ENCODE measurements around the gene SLC9A5. TPM values are rescaled to one million over a fixed set of nuclear protein-coding genes. Genes with fewer than 3 reads are reported as not detected.

The SLC9A5 gene
- total and polyA plus RNA-seq, 8 donors: 0.19 to 5.3 (median 0.89) TPM; not detected in 1

GRCh38 chr16:67246756-67247191 is 2.0 kb upstream of the SLC9A5 start:
- 0 to 1% (median 0%) methylated on average over 17 to 26 of the region's 26 CpGs for WGBS, 5 donors
- peaks cover 46 to 71% (median 61%) of the 10 kb centered on the region in 4 donors for H3K4me1 ChIP-seq
- H3K27ac ChIP-seq: peak overlapping the region; percentile 87 to 95 (median 89)
- TF ChIP-seq POLR2A (IDR thresholded peaks at IDR 0.05) (peak in 2 of 4 donors; percentile 62), EP300 (IDR thresholded peaks at IDR 0.05) (no peak), POLR2AphosphoS5 (IDR thresholded peaks at IDR 0.05) (peak in 2 of 3 donors; percentile 93 to 95)
- TF ChIP-seq, protein P1, sequence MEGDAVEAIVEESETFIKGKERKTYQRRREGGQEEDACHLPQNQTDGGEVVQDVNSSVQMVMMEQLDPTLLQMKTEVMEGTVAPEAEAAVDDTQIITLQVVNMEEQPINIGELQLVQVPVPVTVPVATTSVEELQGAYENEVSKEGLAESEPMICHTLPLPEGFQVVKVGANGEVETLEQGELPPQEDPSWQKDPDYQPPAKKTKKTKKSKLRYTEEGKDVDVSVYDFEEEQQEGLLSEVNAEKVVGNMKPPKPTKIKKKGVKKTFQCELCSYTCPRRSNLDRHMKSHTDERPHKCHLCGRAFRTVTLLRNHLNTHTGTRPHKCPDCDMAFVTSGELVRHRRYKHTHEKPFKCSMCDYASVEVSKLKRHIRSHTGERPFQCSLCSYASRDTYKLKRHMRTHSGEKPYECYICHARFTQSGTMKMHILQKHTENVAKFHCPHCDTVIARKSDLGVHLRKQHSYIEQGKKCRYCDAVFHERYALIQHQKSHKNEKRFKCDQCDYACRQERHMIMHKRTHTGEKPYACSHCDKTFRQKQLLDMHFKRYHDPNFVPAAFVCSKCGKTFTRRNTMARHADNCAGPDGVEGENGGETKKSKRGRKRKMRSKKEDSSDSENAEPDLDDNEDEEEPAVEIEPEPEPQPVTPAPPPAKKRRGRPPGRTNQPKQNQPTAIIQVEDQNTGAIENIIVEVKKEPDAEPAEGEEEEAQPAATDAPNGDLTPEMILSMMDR (IDR thresholded peaks at IDR 0.05): peak in 1 of 7 experiments; percentile 20
- H3K9me3 ChIP-seq: no peaks in the 10 kb centered on the region
- H3K36me3 ChIP-seq: no peaks in the 10 kb centered on the region
- H3K27me3 ChIP-seq: peaks cover 0 to 39% (median 19%) of the 10 kb centered on the region in 3 donors
- H3K4me3 ChIP-seq: peak overlapping the region; percentile 64 to 85 (median 78)
- DNase-seq: peak; percentile 93 to 95
- intact Hi-C loops (cut with DNase I; ENCODE audit: low total_unique reads): no loop called here

DNA sequence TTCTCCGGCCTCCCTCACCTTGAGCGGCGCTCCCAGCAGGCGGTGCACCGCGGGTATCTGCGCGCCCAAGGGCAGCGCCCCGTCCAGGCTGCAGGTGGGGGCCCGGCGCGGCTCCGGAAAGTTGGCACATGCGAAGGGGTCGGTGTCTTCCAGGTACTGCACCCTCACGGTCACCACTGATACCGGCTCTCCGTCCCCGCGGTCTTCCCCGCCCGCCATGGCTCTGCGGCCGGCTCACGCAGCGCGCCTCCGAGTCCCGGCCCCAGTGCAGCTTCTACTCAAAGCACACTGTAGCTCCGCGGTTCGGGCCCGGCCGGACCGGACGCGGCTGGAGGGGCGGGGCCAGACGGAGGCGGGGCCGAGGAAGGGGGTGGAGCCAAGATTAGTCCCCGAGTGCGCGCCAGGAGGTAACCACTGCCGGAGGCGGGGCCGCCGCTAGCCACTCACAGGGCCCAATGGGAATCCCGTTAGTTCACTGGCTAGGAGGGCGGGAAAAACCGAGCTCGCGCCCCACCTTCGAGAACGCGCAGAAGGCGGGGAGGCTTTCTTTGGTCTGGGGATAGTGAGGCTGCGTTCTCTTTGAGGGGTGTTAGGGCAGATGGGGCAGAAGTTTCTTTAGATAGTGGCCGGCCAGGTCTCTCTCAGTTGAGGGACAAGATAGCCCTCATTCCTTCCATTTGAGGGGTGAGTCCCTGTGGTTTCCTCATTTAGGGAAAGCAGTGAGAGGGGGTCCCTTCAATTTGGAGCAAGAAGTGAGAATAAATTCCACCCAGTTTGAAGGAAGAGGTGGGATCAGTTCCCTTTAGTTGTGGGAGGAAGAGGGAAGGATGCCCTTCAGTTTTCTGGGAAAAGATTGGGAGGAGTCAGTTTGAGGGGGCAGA is 1.3 kb upstream of the SLC9A5 start, which contains the start of gene FHOD1:
FHOD1 (minus strand) TSS at position 290 of the 881 bp plus-strand sequence; CDS start at position 219, 71 bp downstream.
- Histone ChIP-seq H3K27me3 (peaks cover 0 to 44% (median 19%) of the 10 kb centered on the region in 3 donors), H3K9me3 (no peaks in the 10 kb centered on the region), H3K27ac (peak within 1 kb of the TSS; percentile 87 to 95 (median 89)), H3K4me3 (peak within 1 kb of the TSS; percentile 64 to 85 (median 78)), H3K36me3 (no peaks in the 10 kb centered on the region), H3K4me1 (peaks cover 42 to 65% (median 55%) of the 10 kb centered on the region in 4 donors)
- 0 to 2% (median 1%) methylated on average over 18 to 60 of the region's 60 CpGs for WGBS, 5 donors
- intact Hi-C loops (cut with DNase I; ENCODE audit: low total_unique reads): no loop called here
- peak; percentile 98 to 99 for DNase-seq
- peak in 1 of 4 donors; percentile 78 for TF ChIP-seq POLR2A (IDR thresholded peaks at IDR 0.05)
- TF ChIP-seq POLR2AphosphoS5 (IDR thresholded peaks at IDR 0.05): peak; percentile 24 to 93 (median 88)
- no peak for TF ChIP-seq EP300 (IDR thresholded peaks at IDR 0.05)
- TF ChIP-seq, protein P1 (IDR thresholded peaks at IDR 0.05): no peak

DNA sequence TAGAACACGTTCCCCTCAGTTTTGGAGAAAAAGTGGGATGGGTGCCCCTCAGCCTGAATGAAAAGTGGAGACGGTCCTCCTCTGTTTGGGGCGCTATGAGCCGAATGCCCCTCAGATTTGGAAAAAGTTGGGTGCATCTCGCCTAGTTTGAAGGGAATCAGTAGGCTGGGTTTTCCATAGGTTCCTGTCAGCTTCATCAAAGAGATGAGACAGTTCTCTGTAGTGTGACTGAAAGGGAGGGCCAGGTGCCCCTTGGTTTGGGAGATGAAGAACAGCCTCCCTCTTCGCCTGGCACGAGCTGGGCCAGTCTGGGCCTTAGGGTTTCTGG is 742 bp upstream of the SLC9A5 start:
- DNase-seq: no peak
- H3K4me3 ChIP-seq: peak overlapping the region; percentile 64 to 85 (median 78)
- intact Hi-C loops (cut with DNase I; ENCODE audit: low total_unique reads): no loop called here
- peaks cover 0 to 48% (median 19%) of the 10 kb centered on the region in 3 donors for H3K27me3 ChIP-seq
- TF ChIP-seq, protein P1 (IDR thresholded peaks at IDR 0.05): no peak
- TF ChIP-seq POLR2A (IDR thresholded peaks at IDR 0.05) (no peak), POLR2AphosphoS5 (IDR thresholded peaks at IDR 0.05) (no peak), EP300 (IDR thresholded peaks at IDR 0.05) (no peak)
- peak overlapping the region in 2 of 5 donors; percentile 1 to 87 for H3K27ac ChIP-seq
- 4 to 12% (median 5%) methylated on average over 5 to 7 of the region's 7 CpGs for WGBS, 5 donors
- H3K9me3 ChIP-seq: no peaks in the 10 kb centered on the region
- H3K36me3 ChIP-seq: no peaks in the 10 kb centered on the region
- peaks cover 42 to 60% (median 51%) of the 10 kb centered on the region in 4 donors for H3K4me1 ChIP-seq

GRCh38 chr16:67249178-67250044 is 632 bp downstream of the SLC9A5 start:
- Histone ChIP-seq H3K27ac (peak overlapping the region in 1 of 5 donors; percentile 87), H3K27me3 (peaks cover 0 to 48% (median 19%) of the 10 kb centered on the region in 3 donors), H3K36me3 (no peaks in the 10 kb centered on the region), H3K9me3 (no peaks in the 10 kb centered on the region), H3K4me1 (peaks cover 32 to 47% (median 45%) of the 10 kb centered on the region in 4 donors), H3K4me3 (peak overlapping the region; percentile 52 to 85 (median 68))
- DNase-seq: no peak
- TF ChIP-seq EP300 (IDR thresholded peaks at IDR 0.05) (no peak), POLR2A (IDR thresholded peaks at IDR 0.05) (no peak), POLR2AphosphoS5 (IDR thresholded peaks at IDR 0.05) (no peak)
- TF ChIP-seq, protein P1 (IDR thresholded peaks at IDR 0.05): no peak
- WGBS, 5 donors: 17 to 27% (median 20%) methylated on average over 18 to 22 of the region's 22 CpGs
- intact Hi-C loops (cut with DNase I; ENCODE audit: low total_unique reads): no loop called here
